WTC11 (cell line): ENCODE data around the gene NDUFA12.

Experiments
- CBFB ChIP-seq: sonication (generic); formaldehyde crosslinking; IDR thresholded peaks from 2 replicates; pipeline ENCODE4 v1.8.1; 2022; ENCODE audit warnings: mild to moderate bottlenecking, low read depth, missing genetic modification reagents
- NFYB ChIP-seq: sonication (generic); formaldehyde crosslinking; conservative IDR thresholded peaks from 2 replicates; pipeline ENCODE4 v1.8.0; 2022; ENCODE audit warnings: low read depth, missing genetic modification reagents
- NR2C2 ChIP-seq: sonication (generic); formaldehyde crosslinking; IDR thresholded peaks from 2 replicates; pipeline ENCODE4 v1.8.0; 2022; ENCODE audit warnings: mild to moderate bottlenecking, missing genetic modification reagents
- NR3C1 ChIP-seq: sonication (generic); formaldehyde crosslinking; conservative IDR thresholded peaks from 2 replicates; pipeline ENCODE4 v1.8.1; 2023; ENCODE audit warnings: low read depth, mild to moderate bottlenecking, missing genetic modification reagents
- SMAD4 ChIP-seq: sonication (generic); formaldehyde crosslinking; IDR thresholded peaks from 2 replicates; pipeline ENCODE4 v1.8.0; 2022; ENCODE audit warnings: mild to moderate bottlenecking, missing genetic modification reagents
- SP1 ChIP-seq: sonication (generic); formaldehyde crosslinking; conservative IDR thresholded peaks from 2 replicates; pipeline ENCODE4 v1.8.1; 2022; ENCODE audit warnings: missing genetic modification reagents
- TEAD1 ChIP-seq: sonication (generic); formaldehyde crosslinking; IDR thresholded peaks from 2 replicates; pipeline ENCODE4 v1.8.0; 2022; ENCODE audit warnings: mild to moderate bottlenecking, missing genetic modification reagents
- TF ChIP-seq, protein P1 (sequence below): fragments of 200-600 bp; IDR thresholded peaks from 2 replicates; pipeline ENCODE4 v1.8.0; 2022; ENCODE audit warnings: antibody characterized with exemption
- TF ChIP-seq, protein P2 (sequence below): fragments of 250-450 bp; sonication (Bioruptor Pico); IDR thresholded peaks from 2 replicates; pipeline ENCODE4 v1.9.0; 2021; ENCODE audit warnings: mild to moderate bottlenecking
- TF ChIP-seq, protein P3 (sequence below): sonication (generic); formaldehyde crosslinking; IDR thresholded peaks from 2 replicates; pipeline ENCODE4 v1.8.0; 2023; ENCODE audit warnings: missing genetic modification reagents

DNA sequence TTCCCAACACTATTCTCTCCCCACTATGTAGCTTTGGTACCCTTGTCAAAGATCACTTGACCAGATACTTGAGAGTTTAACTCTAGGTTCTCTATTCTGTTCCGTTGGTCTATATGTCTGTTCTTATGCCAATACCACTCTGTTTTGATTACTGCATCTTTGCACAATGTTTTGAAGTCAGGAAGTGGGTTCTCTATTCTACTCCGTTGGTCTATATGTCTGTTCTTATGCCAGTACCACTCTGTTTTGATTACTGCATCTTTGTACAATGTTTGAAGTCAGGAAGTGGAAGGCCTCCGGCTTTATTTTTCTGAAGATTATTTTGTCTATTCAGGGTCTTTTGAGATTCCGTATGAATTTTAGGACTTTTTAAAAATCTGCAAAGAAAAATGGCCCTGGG is 2.7 kb upstream of the NDUFA12 start:
- TF ChIP-seq, protein P1, sequence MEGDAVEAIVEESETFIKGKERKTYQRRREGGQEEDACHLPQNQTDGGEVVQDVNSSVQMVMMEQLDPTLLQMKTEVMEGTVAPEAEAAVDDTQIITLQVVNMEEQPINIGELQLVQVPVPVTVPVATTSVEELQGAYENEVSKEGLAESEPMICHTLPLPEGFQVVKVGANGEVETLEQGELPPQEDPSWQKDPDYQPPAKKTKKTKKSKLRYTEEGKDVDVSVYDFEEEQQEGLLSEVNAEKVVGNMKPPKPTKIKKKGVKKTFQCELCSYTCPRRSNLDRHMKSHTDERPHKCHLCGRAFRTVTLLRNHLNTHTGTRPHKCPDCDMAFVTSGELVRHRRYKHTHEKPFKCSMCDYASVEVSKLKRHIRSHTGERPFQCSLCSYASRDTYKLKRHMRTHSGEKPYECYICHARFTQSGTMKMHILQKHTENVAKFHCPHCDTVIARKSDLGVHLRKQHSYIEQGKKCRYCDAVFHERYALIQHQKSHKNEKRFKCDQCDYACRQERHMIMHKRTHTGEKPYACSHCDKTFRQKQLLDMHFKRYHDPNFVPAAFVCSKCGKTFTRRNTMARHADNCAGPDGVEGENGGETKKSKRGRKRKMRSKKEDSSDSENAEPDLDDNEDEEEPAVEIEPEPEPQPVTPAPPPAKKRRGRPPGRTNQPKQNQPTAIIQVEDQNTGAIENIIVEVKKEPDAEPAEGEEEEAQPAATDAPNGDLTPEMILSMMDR: no peak
- no peak for TF ChIP-seq SMAD4 (CRISPR knock-in tag)
- no peak for TF ChIP-seq TEAD1 (CRISPR knock-in tag)
- TF ChIP-seq NR2C2 (CRISPR knock-in tag): no peak
- no peak for TF ChIP-seq SP1 (CRISPR knock-in tag)
- TF ChIP-seq CBFB (CRISPR knock-in tag): no peak
- TF ChIP-seq, protein P2, sequence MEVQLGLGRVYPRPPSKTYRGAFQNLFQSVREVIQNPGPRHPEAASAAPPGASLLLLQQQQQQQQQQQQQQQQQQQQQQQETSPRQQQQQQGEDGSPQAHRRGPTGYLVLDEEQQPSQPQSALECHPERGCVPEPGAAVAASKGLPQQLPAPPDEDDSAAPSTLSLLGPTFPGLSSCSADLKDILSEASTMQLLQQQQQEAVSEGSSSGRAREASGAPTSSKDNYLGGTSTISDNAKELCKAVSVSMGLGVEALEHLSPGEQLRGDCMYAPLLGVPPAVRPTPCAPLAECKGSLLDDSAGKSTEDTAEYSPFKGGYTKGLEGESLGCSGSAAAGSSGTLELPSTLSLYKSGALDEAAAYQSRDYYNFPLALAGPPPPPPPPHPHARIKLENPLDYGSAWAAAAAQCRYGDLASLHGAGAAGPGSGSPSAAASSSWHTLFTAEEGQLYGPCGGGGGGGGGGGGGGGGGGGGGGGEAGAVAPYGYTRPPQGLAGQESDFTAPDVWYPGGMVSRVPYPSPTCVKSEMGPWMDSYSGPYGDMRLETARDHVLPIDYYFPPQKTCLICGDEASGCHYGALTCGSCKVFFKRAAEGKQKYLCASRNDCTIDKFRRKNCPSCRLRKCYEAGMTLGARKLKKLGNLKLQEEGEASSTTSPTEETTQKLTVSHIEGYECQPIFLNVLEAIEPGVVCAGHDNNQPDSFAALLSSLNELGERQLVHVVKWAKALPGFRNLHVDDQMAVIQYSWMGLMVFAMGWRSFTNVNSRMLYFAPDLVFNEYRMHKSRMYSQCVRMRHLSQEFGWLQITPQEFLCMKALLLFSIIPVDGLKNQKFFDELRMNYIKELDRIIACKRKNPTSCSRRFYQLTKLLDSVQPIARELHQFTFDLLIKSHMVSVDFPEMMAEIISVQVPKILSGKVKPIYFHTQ (CRISPR knock-in tag): no peak
- TF ChIP-seq, protein P3, sequence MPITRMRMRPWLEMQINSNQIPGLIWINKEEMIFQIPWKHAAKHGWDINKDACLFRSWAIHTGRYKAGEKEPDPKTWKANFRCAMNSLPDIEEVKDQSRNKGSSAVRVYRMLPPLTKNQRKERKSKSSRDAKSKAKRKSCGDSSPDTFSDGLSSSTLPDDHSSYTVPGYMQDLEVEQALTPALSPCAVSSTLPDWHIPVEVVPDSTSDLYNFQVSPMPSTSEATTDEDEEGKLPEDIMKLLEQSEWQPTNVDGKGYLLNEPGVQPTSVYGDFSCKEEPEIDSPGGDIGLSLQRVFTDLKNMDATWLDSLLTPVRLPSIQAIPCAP (CRISPR knock-in tag): no peak
- no peak for TF ChIP-seq NR3C1
- no peak for TF ChIP-seq NFYB (CRISPR knock-in tag)
